Measurements from ENCODE around the gene LSM6. TPM values are rescaled to one million over a fixed set of nuclear protein-coding genes. Genes with fewer than 3 reads are reported as not detected.

The LSM6 gene
- total RNA-seq, 2 experiments from 2014 or later, result 89.7 to 98.5 TPM

DNA sequence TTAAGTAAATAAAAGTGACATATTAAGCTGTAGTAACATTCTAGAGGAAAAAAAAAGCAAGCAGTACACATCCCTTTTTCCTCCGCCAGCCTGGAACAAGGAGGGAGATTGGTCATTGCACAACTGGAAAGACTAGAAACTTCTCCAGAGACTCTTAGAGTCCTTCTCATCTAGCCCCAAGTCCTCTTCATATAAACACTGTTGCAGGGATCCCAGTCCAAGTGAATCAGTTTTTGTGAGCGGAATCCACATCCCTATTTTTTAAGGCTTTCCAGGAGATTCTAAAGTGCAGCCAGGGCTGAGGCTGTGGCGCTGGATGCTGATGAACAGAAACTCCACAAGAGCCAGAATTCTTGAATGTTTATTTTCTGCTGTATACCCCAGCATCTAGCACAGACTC, 62.6 kb downstream of the LSM6 start:
- CTCF ChIA-PET, result no interaction called here
- POLR2A ChIA-PET, result no interaction called here

Other genes with a start within 250 kb of the LSM6 start
- 10 to 100 TPM; 29.8 to 30.3 TPM for gene ZNF827, start 236.9 kb upstream of the LSM6 start, total RNA-seq
- under 1 TPM; 0.08 to 0.10 TPM for gene REELD1, start 38.8 kb downstream of the LSM6 start, total RNA-seq